B cell (primary cell): ENCODE measurements around the gene MAEA. TPM values are rescaled to one million over a fixed set of nuclear protein-coding genes. Genes with fewer than 3 reads are reported as not detected.

Experiments used
- ATAC-seq: fragments of 200-7000 bp; cut with Tn5 transposase; one replicate; pipeline ENCODE4 v1.10.0; 2021; ENCODE audit warnings: low read depth, mild to moderate bottlenecking, moderate number of reproducible peaks, moderate library complexity
- CTCF ChIA-PET: fragments of 350-600 bp; sonication (Branson Sonifier 250); formaldehyde crosslinking; loops from one replicate; lab custom pipeline; 2021; ENCODE audit warnings: antibody characterized with exemption, inconsistent platforms; lab: Charles Lee
- POLR2A ChIA-PET: fragments of 350-600 bp; sonication (Branson Sonifier 250); formaldehyde crosslinking; loops from one replicate; lab custom pipeline; 2021; ENCODE audit warnings: antibody characterized with exemption; lab: Charles Lee
- DNase-seq: peaks from one replicate; pipeline ENCODE4 v3.0.0; 2013
- H2AFZ ChIP-seq: 2 replicates; pipeline ENCODE4 v1.6.1; 2012; ENCODE audit warnings: mild to moderate bottlenecking, low read depth, low read length; ENCODE audit not compliant: insufficient read depth, poor library complexity, severe bottlenecking
- H3K27ac ChIP-seq, 2 donors: 1 replicate in 1 of 2; 2 replicates in 1 of 2; pipeline ENCODE4 v1.5.1; 2012 to 2013; ENCODE audit warnings: low read length in 2 of 2, mild to moderate bottlenecking in 2 of 2, moderate library complexity in 1 of 2
- H3K27me3 ChIP-seq, 4 experiments: fragments of 200-600 bp in 1 of 4; sonication (generic) in 1 of 4; replicated peaks in 1 of 4; 1 replicate in 2 of 4; 2 replicates in 2 of 4; pipeline versions ENCODE4 v1.6.1 to v1.7.0; 2013 to 2016; ENCODE audit warnings: low read length in 3 of 4, mild to moderate bottlenecking in 2 of 4, mixed read lengths in 1 of 4, moderate library complexity in 1 of 4; ENCODE audit not compliant: insufficient read depth in 4 of 4, control insufficient read depth in 3 of 4; ENCODE audit errors: control extremely low read depth in 1 of 4
- H3K36me3 ChIP-seq, 2 experiments: replicated peaks in 1 of 2; 1 replicate in 1 of 2; 2 replicates in 1 of 2; pipeline versions ENCODE4 v1.6.1 to v1.7.1; 2013; ENCODE audit warnings: low read length in 1 of 2; ENCODE audit not compliant: insufficient read depth in 2 of 2, control insufficient read depth in 1 of 2; ENCODE audit errors: control extremely low read depth in 1 of 2, extremely low read depth in 1 of 2
- H3K4me1 ChIP-seq, 2 donors: fragments of 200-600 bp in 1 of 2; sonication (generic) in 1 of 2; 1 replicate in 1 of 2; 2 replicates in 1 of 2; pipeline versions ENCODE4 v1.5.1 to v1.6.1; 2013 to 2017; ENCODE audit warnings: low read length in 2 of 2; ENCODE audit not compliant: control insufficient read depth in 2 of 2, insufficient read depth in 2 of 2
- H3K4me2 ChIP-seq: replicated peaks from 2 replicates; pipeline ENCODE3; 2012; ENCODE audit warnings: mild to moderate bottlenecking, low read depth, low read length; ENCODE audit not compliant: poor library complexity, severe bottlenecking
- H3K4me3 ChIP-seq, 5 experiments: fragments of 200-600 bp in 1 of 5; sonication (generic) in 1 of 5; 1 replicate in 3 of 5; 2 replicates in 2 of 5; pipeline versions ENCODE4 v1.5.1 to v1.7.0; 2011 to 2016; ENCODE audit warnings: low read length in 4 of 5, mild to moderate bottlenecking in 4 of 5, low read depth in 2 of 5, control low read depth in 1 of 5, moderate library complexity in 1 of 5; ENCODE audit not compliant: insufficient read depth in 1 of 5; ENCODE audit errors: control extremely low read depth in 1 of 5, extremely low read depth in 1 of 5
- H3K79me2 ChIP-seq: fragments of 200-600 bp; sonication (generic); one replicate; pipeline ENCODE4 v1.6.0; 2016; ENCODE audit warnings: low read length; ENCODE audit not compliant: control insufficient read depth, insufficient read depth
- H3K9ac ChIP-seq: fragments of 200-600 bp; sonication (generic); 2 replicates; pipeline ENCODE4 v1.6.1; 2017; ENCODE audit warnings: mild to moderate bottlenecking, low read length, moderate library complexity
- H3K9me3 ChIP-seq, 3 donors: one replicate each; pipeline versions ENCODE4 v1.6.1 to v1.7.1; 2013; ENCODE audit warnings: low read length in 2 of 3; ENCODE audit not compliant: control insufficient read depth in 2 of 3, insufficient read depth in 1 of 3; ENCODE audit errors: control extremely low read depth in 1 of 3
- H4K20me1 ChIP-seq: 2 replicates; pipeline ENCODE4 v1.6.0; 2012; ENCODE audit warnings: mild to moderate bottlenecking, low read length; ENCODE audit not compliant: insufficient read depth, control insufficient read depth, poor library complexity, severe bottlenecking
- H3K27ac Mint-ChIP-seq: one replicate; pipeline ENCODE4 v1.8.0; 2021; ENCODE audit warnings: mixed read lengths
- H3K27me3 Mint-ChIP-seq: one replicate; pipeline ENCODE4 v1.8.0; 2021; ENCODE audit warnings: mixed read lengths
- H3K4me1 Mint-ChIP-seq: one replicate; pipeline ENCODE4 v1.8.0; 2021; ENCODE audit warnings: mixed read lengths
- H3K4me3 Mint-ChIP-seq: one replicate; pipeline ENCODE4 v1.8.0; 2021; ENCODE audit warnings: mixed read lengths
- H3K9me3 Mint-ChIP-seq: one replicate; pipeline ENCODE4 v1.8.0; 2022; ENCODE audit warnings: mixed read lengths; ENCODE audit not compliant: insufficient read depth
- EZH2 ChIP-seq: IDR thresholded peaks from 2 replicates; pipeline ENCODE4 v1.6.1; 2012; ENCODE audit warnings: borderline replicate concordance, low read depth, mild to moderate bottlenecking, moderate library complexity, low read length; ENCODE audit not compliant: insufficient read depth, poor library complexity, severe bottlenecking
- WGBS: methylation state at CpG from one replicate; pipeline ENCODE4 v1.1.5; 2013; ENCODE audit warnings: missing lambda C conversion rate; ENCODE audit not compliant: insufficient coverage; 5-methylcytosine and 5-hydroxymethylcytosine counted together
- intact Hi-C: fragments of 100-400 bp; cut with micrococcal nuclease; formaldehyde crosslinking; loops from one replicate; pipeline ENCODE4 v1.10.0; 2022
- polyA plus RNA-seq: library from polyadenylated mRNA; depleted of rRNA; stranded (reverse); fragments of >200 nt; gene quantifications from 2 replicates; pipeline ENCODE4 v1.2.3, GENCODE V29; 2012
- total RNA-seq, 2 donors: library from RNA; stranded (reverse); fragments of 120-200 nt in 1 of 2; gene quantifications; 1 replicate in 1 of 2; 2 replicates in 1 of 2; pipeline versions ENCODE4 v1.2.3 to v1.2.4, GENCODE V29; 2013 to 2022
- TF ChIP-seq, protein P1 (sequence below): fragments of 200-600 bp; IDR thresholded peaks from one replicate; pipeline ENCODE4 v1.8.0; 2022; ENCODE audit warnings: antibody characterized with exemption, mild to moderate bottlenecking

The MAEA gene
- total and polyA plus RNA-seq, 2 donors (not counting 1 experiment from before 2014, with no cell fraction given) = 106 to 107 TPM

DNA sequence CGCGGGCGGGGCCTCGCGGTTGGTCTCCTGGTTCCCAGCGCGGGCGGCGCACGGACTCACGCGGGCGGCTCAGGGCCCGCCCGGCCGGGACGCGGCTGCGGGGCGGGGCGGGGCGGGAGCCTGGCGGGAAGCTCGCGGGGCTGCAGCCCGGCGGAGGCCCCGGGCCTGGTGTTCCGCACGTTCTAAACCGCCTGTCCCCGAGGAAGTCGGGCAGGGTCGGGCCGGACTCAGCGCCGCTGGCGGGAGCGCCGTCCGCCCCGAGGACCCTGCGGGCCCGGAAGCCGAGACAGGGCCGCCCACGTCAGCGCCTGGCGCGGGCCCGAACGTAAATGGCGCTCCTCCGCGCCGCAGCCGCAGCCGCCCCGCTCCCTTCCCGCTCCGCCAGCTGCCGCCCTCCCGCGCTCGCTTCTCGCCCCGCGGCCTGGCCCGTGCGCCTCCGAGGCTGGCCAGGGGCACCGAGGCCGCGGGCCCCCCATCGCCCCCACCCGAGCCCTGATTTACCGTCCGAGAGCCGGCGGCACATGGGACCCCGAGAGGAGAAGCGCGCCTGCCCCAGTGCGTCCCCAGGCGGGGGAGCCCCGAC is 40.5 kb upstream of the MAEA start:
- Histone ChIP-seq H3K79me2 (peaks cover 74% of the 10 kb centered on the region), H3K9ac (peak overlapping the region; percentile 83), H4K20me1 (peaks cover 38% of the 10 kb centered on the region), H3K27me3 (no peaks in the 10 kb centered on the region), H3K36me3 (peaks cover 0 to 3% of the 10 kb centered on the region in 2 experiments), H3K27ac (peak overlapping the region; percentile 84 to 85), H3K4me1 (peaks cover 47 to 57% of the 10 kb centered on the region in 2 donors), H2AFZ (peak overlapping the region; percentile 94), H3K9me3 (no peaks in the 10 kb centered on the region), H3K4me3 (peak overlapping the region; percentile 23 to 81 (median 62)), H3K4me2 (peak overlapping the region; percentile 90)
- under 1% methylated on average over 86 of the region's 86 CpGs for WGBS
- peak overlapping the region; percentile 92 for H3K4me3 Mint-ChIP-seq
- H3K27ac Mint-ChIP-seq = peak overlapping the region; percentile 97
- intact Hi-C loops = loop anchor here (1.0 to 2.0 kb wide), 4 partner anchors 30 to 118 kb away; partner anchors contain the start of gene MAEA
- peaks cover 60% of the 10 kb centered on the region for H3K4me1 Mint-ChIP-seq
- H3K27me3 Mint-ChIP-seq = no peaks in the 10 kb centered on the region
- DNase-seq (peak; percentile 95), ATAC-seq (peak; percentile 73)
- POLR2A ChIA-PET = interaction anchor here (0.6 to 4.9 kb wide), 8 partner anchors 18 to 112 kb away, joined by 3 to 41 read pairs (median 6); partner anchors contain the start of genes MAEA and UVSSA
- no peaks in the 10 kb centered on the region for H3K9me3 Mint-ChIP-seq
- TF ChIP-seq EZH2 = no peak
- TF ChIP-seq, protein P1, sequence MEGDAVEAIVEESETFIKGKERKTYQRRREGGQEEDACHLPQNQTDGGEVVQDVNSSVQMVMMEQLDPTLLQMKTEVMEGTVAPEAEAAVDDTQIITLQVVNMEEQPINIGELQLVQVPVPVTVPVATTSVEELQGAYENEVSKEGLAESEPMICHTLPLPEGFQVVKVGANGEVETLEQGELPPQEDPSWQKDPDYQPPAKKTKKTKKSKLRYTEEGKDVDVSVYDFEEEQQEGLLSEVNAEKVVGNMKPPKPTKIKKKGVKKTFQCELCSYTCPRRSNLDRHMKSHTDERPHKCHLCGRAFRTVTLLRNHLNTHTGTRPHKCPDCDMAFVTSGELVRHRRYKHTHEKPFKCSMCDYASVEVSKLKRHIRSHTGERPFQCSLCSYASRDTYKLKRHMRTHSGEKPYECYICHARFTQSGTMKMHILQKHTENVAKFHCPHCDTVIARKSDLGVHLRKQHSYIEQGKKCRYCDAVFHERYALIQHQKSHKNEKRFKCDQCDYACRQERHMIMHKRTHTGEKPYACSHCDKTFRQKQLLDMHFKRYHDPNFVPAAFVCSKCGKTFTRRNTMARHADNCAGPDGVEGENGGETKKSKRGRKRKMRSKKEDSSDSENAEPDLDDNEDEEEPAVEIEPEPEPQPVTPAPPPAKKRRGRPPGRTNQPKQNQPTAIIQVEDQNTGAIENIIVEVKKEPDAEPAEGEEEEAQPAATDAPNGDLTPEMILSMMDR = no peak
- CTCF ChIA-PET = interaction anchor here (1.3 to 4.3 kb wide), 7 partner anchors 19 to 118 kb away, joined by 4 to 23 read pairs (median 8); partner anchors contain the start of genes MAEA and UVSSA
